IMR-90 (cell line): ENCODE results near the gene HOXB1. TPM values are rescaled to one million over a fixed set of nuclear protein-coding genes. Genes with fewer than 3 reads are reported as not detected.

Experiments used
- ATAC-seq: fragments of 200-7000 bp; cut with Tn5 transposase; 2 replicates; pipeline ENCODE4 v1.9.1; 2020; ENCODE audit warnings: low read depth, mild to moderate bottlenecking, moderate library complexity
- BruUV-seq: library from RNA; stranded (reverse); fragments of 400-500 nt; replicated peaks from 2 replicates; lab custom pipeline; 2021; lab: Mats Ljungman, UMichigan
- CTCF ChIA-PET: fragments of 300-600 bp; formaldehyde crosslinking; extraction: SDS; loops from one replicate; lab custom pipeline; 2021; ENCODE audit warnings: antibody characterized with exemption; lab: Yijun Ruan, JAX
- POLR2A ChIA-PET: fragments of 300-600 bp; sonication (Branson Sonifier 250); formaldehyde crosslinking; loops from one replicate; lab custom pipeline; 2022; ENCODE audit warnings: antibody characterized with exemption; ENCODE audit not compliant: unreplicated experiment; lab: Charles Lee
- DNase-seq: peaks from one replicate; pipeline ENCODE4 v3.0.0; 2013
- H2AFZ ChIP-seq: replicated peaks from 2 replicates; pipeline ENCODE3; 2013; ENCODE audit warnings: low read length, mild to moderate bottlenecking; ENCODE audit not compliant: poor library complexity
- H2AK5ac ChIP-seq: 2 replicates; pipeline ENCODE4 v1.6.1; 2013; ENCODE audit warnings: low read depth, low read length, inconsistent platforms
- H2AK9ac ChIP-seq: replicated peaks from 2 replicates; pipeline ENCODE3; 2013; ENCODE audit warnings: mild to moderate bottlenecking, low read depth, low read length, moderate library complexity; ENCODE audit not compliant: poor library complexity
- H2BK120ac ChIP-seq: 2 replicates; pipeline ENCODE4 v1.6.1; 2013; ENCODE audit warnings: low read depth, low read length, inconsistent platforms
- H2BK15ac ChIP-seq: 3 replicates; pipeline ENCODE4 v1.6.1; 2013; ENCODE audit warnings: low read depth, low read length, inconsistent platforms
- H2BK20ac ChIP-seq: 2 replicates; pipeline ENCODE4 v1.6.1; 2013; ENCODE audit warnings: low read depth, mild to moderate bottlenecking, inconsistent platforms, low read length, moderate library complexity
- H2BK5ac ChIP-seq: 2 replicates; pipeline ENCODE4 v1.6.1; 2013; ENCODE audit warnings: mild to moderate bottlenecking, low read depth, low read length, inconsistent platforms; ENCODE audit not compliant: poor library complexity, severe bottlenecking
- H3K14ac ChIP-seq: replicated peaks from 2 replicates; pipeline ENCODE4 v1.6.1; 2013; ENCODE audit warnings: low read depth, low read length, inconsistent platforms
- H3K18ac ChIP-seq: 2 replicates; pipeline ENCODE4 v1.6.1; 2013; ENCODE audit warnings: low read depth, low read length, control low read depth
- H3K23ac ChIP-seq: 2 replicates; pipeline ENCODE4 v1.6.1; 2013; ENCODE audit warnings: low read depth, low read length, inconsistent platforms
- H3K27ac ChIP-seq: 2 replicates; pipeline ENCODE4 v1.5.1; 2013; ENCODE audit warnings: mild to moderate bottlenecking, control low read depth, low read length; ENCODE audit not compliant: insufficient read depth
- H3K27me3 ChIP-seq: 2 replicates; pipeline ENCODE4 v1.6.1; 2013; ENCODE audit warnings: low read length; ENCODE audit not compliant: control insufficient read depth, insufficient read depth
- H3K36me3 ChIP-seq: 2 replicates; pipeline ENCODE4 v1.6.1; 2013; ENCODE audit warnings: low read length, mixed read lengths; ENCODE audit not compliant: control insufficient read depth, insufficient read depth
- H3K4ac ChIP-seq: 2 replicates; pipeline ENCODE4 v1.6.1; 2013; ENCODE audit warnings: low read depth, low read length, inconsistent platforms
- H3K4me1 ChIP-seq: 2 replicates; pipeline ENCODE4 v1.6.1; 2013; ENCODE audit warnings: low read length, mixed read lengths; ENCODE audit not compliant: control insufficient read depth, insufficient read depth
- H3K4me2 ChIP-seq: 2 replicates; pipeline ENCODE4 v1.6.1; 2013; ENCODE audit warnings: low read depth, mild to moderate bottlenecking, control low read depth, low read length, moderate library complexity
- H3K4me3 ChIP-seq: 2 replicates; pipeline ENCODE4 v1.5.1; 2013; ENCODE audit warnings: low read depth, mild to moderate bottlenecking, control low read depth, low read length, moderate library complexity; ENCODE audit not compliant: insufficient read depth
- H3K56ac ChIP-seq: 2 replicates; pipeline ENCODE4 v1.6.1; 2013; ENCODE audit warnings: low read length, inconsistent platforms; ENCODE audit not compliant: insufficient read depth; ENCODE audit errors: extremely low read depth
- H3K79me1 ChIP-seq, 2 experiments: 2 replicates each; pipeline ENCODE4 v1.6.1; 2013; ENCODE audit warnings: low read length in 2 of 2, inconsistent platforms in 1 of 2, low read depth in 1 of 2
- H3K9ac ChIP-seq: 2 replicates; pipeline ENCODE4 v1.6.1; 2013; ENCODE audit warnings: low read depth, low read length, control low read depth
- H3K9me1 ChIP-seq: 2 replicates; pipeline ENCODE4 v1.6.1; 2013; ENCODE audit warnings: low read length, inconsistent platforms; ENCODE audit not compliant: insufficient read depth
- H3K9me3 ChIP-seq: 2 replicates; pipeline ENCODE4 v1.6.1; 2013; ENCODE audit warnings: low read length; ENCODE audit not compliant: control insufficient read depth, insufficient read depth
- H4K20me1 ChIP-seq: 2 replicates; pipeline ENCODE4 v1.6.1; 2013; ENCODE audit warnings: low read length, inconsistent platforms; ENCODE audit not compliant: insufficient read depth
- H4K5ac ChIP-seq: 2 replicates; pipeline ENCODE4 v1.6.1; 2013; ENCODE audit warnings: mild to moderate bottlenecking, low read depth, low read length, control low read depth
- H4K8ac ChIP-seq, 2 experiments: 2 replicates each; pipeline ENCODE4 v1.6.1; 2013; ENCODE audit warnings: low read depth in 2 of 2, low read length in 2 of 2, control low read depth in 1 of 2, inconsistent platforms in 1 of 2
- H4K91ac ChIP-seq: 2 replicates; pipeline ENCODE4 v1.6.1; 2013; ENCODE audit warnings: low read depth, low read length, inconsistent platforms; ENCODE audit not compliant: insufficient read depth
- BHLHE40 ChIP-seq: fragments of 150-350 bp; IDR thresholded peaks from 2 replicates; pipeline ENCODE4 v1.6.1; 2016; ENCODE audit warnings: mild to moderate bottlenecking, low read depth, low read length
- FOS ChIP-seq: fragments of 150-350 bp; IDR thresholded peaks from 2 replicates; pipeline ENCODE4 v1.6.1; 2016; ENCODE audit warnings: low read depth, low read length
- MAFK ChIP-seq: IDR thresholded peaks from 2 replicates; pipeline ENCODE4 v1.6.1; 2012; ENCODE audit warnings: low read depth, low read length, improper control_type of control experiment
- MXI1 ChIP-seq: IDR thresholded peaks from 2 replicates; pipeline ENCODE4 v1.6.1; 2012; ENCODE audit warnings: low read depth, mild to moderate bottlenecking, low read length, moderate library complexity, borderline replicate concordance
- NFE2L2 ChIP-seq: fragments of 150-350 bp; IDR thresholded peaks from 2 replicates; pipeline ENCODE4 v1.6.1; 2016; ENCODE audit warnings: low read depth, mild to moderate bottlenecking, low read length
- POLR2A ChIP-seq: IDR thresholded peaks from 2 replicates; pipeline ENCODE4 v1.6.1; 2012; ENCODE audit warnings: mild to moderate bottlenecking, low read depth, low read length
- RFX5 ChIP-seq: IDR thresholded peaks from 2 replicates; pipeline ENCODE4 v1.8.0; 2012; ENCODE audit warnings: low read depth, mild to moderate bottlenecking, low read length, moderate library complexity
- SMC3 ChIP-seq: fragments of 150-350 bp; IDR thresholded peaks from 2 replicates; pipeline ENCODE4 v1.6.1; 2016; ENCODE audit warnings: low read depth, mild to moderate bottlenecking, antibody characterized with exemption, low read length, moderate library complexity
- WGBS, 2 experiments: methylation state at CpG; one replicate each; pipeline versions ENCODE4 v1.1.5 to v1.1.7; 2013; ENCODE audit warnings: missing lambda C conversion rate in 2 of 2; ENCODE audit not compliant: insufficient read length in 1 of 2; ENCODE audit errors: extremely low coverage in 2 of 2; 5-methylcytosine and 5-hydroxymethylcytosine counted together
- dilution Hi-C: fragments of 300-500 bp; cut with HindIII; formaldehyde crosslinking; loops from one replicate; pipeline ENCODE4 v1.14.3; 2018; ENCODE audit warnings: low sequenced_read_pairs; ENCODE audit not compliant: unreplicated experiment
- in situ Hi-C: fragments of 300-500 bp; cut with MboI; formaldehyde crosslinking; loops from 3 replicates; pipeline ENCODE4 v1.14.3; 2019; ENCODE audit warnings: low sequenced_read_pairs, inconsistent platforms, mixed read lengths
- intact Hi-C: fragments of 100-400 bp; cut with micrococcal nuclease; formaldehyde crosslinking; loops from 2 replicates; pipeline ENCODE4 v1.10.0; 2022
- polyA plus RNA-seq, 3 experiments: library from polyadenylated mRNA; depleted of rRNA; stranded (reverse); fragments of >200 nt; gene quantifications; 2 replicates each; pipeline ENCODE4 v1.2.3, GENCODE V29; 2012; ENCODE audit warnings: low replicate concordance in 1 of 3
- total RNA-seq: library from RNA; depleted of rRNA; stranded (reverse); fragments of >200 nt; gene quantifications from 2 replicates; pipeline ENCODE4 v1.2.3, GENCODE V29; 2012
- TF ChIP-seq, protein P1 (sequence below): conservative IDR thresholded peaks from 2 replicates; pipeline ENCODE4 v1.5.1; 2012; ENCODE audit warnings: mild to moderate bottlenecking, low read depth, low read length, improper control_type of control experiment
- TF ChIP-seq, protein P2 (sequence below): fragments of 150-350 bp; IDR thresholded peaks from 2 replicates; pipeline ENCODE4 v1.6.1; 2016; ENCODE audit warnings: low read depth, mild to moderate bottlenecking, low read length, moderate library complexity, borderline replicate concordance

The HOXB1 gene
- total and polyA plus RNA-seq, 2 of the 4 experiments (the other 2 are of a cell fraction): not detected

DNA sequence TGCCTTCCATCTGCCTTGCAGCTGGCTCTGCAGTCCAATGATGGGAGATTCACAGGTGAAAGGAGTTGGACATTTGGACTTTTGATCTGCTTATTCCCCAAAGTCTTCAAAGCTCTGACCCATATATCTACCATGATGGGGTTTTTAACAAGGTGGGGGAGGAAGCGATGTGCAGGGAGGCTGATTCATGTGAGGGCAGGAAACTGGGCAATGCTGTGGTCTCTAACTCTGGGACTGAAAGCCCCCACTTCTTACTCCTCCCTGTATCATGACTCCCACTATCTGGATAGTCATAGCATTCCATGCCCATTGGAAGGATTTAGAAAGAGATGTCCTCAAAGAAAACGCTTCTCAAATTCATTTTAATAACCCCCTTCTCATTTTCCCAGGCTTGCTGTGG lies 16.3 kb downstream of the HOXB1 start (continued):
- no peak for TF ChIP-seq RFX5
- TF ChIP-seq MAFK: no peak
- no peak for TF ChIP-seq NFE2L2
- TF ChIP-seq BHLHE40: no peak
- TF ChIP-seq POLR2A: no peak

- Histone ChIP-seq H3K9me3 (no peaks in the 10 kb centered on the region), H3K36me3 (no peaks in the 10 kb centered on the region), H2BK5ac (no peak overlapping the region), H2AK5ac (no peak overlapping the region), H3K4me1 (0 out of 2 replicates have a peak, but pooled peaks cover 2% of the 10 kb centered on the region), H4K5ac (no peak overlapping the region), H3K56ac (no peak overlapping the region), H3K18ac (no peak overlapping the region), H4K8ac (no peak overlapping the region), H2BK20ac (no peak overlapping the region), H2AFZ (no peak overlapping the region), H3K14ac (no peak overlapping the region), H3K27me3 (peaks cover 37% of the 10 kb centered on the region), H4K91ac (no peak overlapping the region), H3K27ac (no peak overlapping the region), H3K23ac (0 out of 2 replicates have a peak overlapping the region, but pooled peaks have one; percentile 3), H3K9me1 (no peaks in the 10 kb centered on the region; the same call in 1 of the 2 replicates), H2BK120ac (no peak overlapping the region), H3K9ac (no peak overlapping the region), H3K4ac (no peak overlapping the region), H3K4me2 (no peak overlapping the region), H4K20me1 (no peaks in the 10 kb centered on the region), H2AK9ac (no peak overlapping the region), H2BK15ac (no peak overlapping the region), H3K4me3 (no peak overlapping the region), H3K79me1 (no peaks in the 10 kb centered on the region)
- intact Hi-C loops: no loop called here
- no peak for ATAC-seq
- ChIA-PET POLR2A (no interaction called here), CTCF (no interaction called here)
- TF ChIP-seq MXI1 (no peak), FOS (no peak), BHLHE40 (no peak), MAFK (no peak), SMC3 (no peak)
- TF ChIP-seq, protein P1, sequence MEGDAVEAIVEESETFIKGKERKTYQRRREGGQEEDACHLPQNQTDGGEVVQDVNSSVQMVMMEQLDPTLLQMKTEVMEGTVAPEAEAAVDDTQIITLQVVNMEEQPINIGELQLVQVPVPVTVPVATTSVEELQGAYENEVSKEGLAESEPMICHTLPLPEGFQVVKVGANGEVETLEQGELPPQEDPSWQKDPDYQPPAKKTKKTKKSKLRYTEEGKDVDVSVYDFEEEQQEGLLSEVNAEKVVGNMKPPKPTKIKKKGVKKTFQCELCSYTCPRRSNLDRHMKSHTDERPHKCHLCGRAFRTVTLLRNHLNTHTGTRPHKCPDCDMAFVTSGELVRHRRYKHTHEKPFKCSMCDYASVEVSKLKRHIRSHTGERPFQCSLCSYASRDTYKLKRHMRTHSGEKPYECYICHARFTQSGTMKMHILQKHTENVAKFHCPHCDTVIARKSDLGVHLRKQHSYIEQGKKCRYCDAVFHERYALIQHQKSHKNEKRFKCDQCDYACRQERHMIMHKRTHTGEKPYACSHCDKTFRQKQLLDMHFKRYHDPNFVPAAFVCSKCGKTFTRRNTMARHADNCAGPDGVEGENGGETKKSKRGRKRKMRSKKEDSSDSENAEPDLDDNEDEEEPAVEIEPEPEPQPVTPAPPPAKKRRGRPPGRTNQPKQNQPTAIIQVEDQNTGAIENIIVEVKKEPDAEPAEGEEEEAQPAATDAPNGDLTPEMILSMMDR: no peak
- TF ChIP-seq, protein P2, sequence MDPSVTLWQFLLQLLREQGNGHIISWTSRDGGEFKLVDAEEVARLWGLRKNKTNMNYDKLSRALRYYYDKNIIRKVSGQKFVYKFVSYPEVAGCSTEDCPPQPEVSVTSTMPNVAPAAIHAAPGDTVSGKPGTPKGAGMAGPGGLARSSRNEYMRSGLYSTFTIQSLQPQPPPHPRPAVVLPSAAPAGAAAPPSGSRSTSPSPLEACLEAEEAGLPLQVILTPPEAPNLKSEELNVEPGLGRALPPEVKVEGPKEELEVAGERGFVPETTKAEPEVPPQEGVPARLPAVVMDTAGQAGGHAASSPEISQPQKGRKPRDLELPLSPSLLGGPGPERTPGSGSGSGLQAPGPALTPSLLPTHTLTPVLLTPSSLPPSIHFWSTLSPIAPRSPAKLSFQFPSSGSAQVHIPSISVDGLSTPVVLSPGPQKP: no peak
- no peak for DNase-seq
- in situ Hi-C loops: no loop called here
- dilution Hi-C loops: no loop called here
- no TSS peak for BruUV-seq
- no CpG with 5 or more reads among the region's 6 CpGs for WGBS, 2 experiments
These were observed 16.9 kb downstream of the HOXB1 start for GRCh38 chr17:48513666-48514455.
